Neural crest cell (in vitro differentiated cells): Measurements from ENCODE around the gene ZNF568. TPM values are rescaled to one million over a fixed set of nuclear protein-coding genes. Genes with fewer than 3 reads are reported as not detected.

Experiments
- DNase-seq: peaks from one replicate; pipeline ENCODE4 v3.0.0; 2021; ENCODE audit warnings: low read depth, mixed read lengths, low spot score
- H3K27ac Mint-ChIP-seq: one replicate; pipeline ENCODE4 v1.8.0; 2021; ENCODE audit warnings: mild to moderate bottlenecking, mixed read lengths; ENCODE audit not compliant: unreplicated experiment
- H3K27me3 Mint-ChIP-seq: 2 replicates; pipeline ENCODE4 v1.8.0; 2021; ENCODE audit warnings: low read depth, mild to moderate bottlenecking, mixed read lengths
- H3K36me3 Mint-ChIP-seq: 2 replicates; pipeline ENCODE4 v1.8.0; 2021; ENCODE audit warnings: low read depth, mild to moderate bottlenecking, mixed read lengths
- H3K4me1 Mint-ChIP-seq: 2 replicates; pipeline ENCODE4 v1.8.0; 2021; ENCODE audit warnings: mixed read lengths
- H3K4me3 Mint-ChIP-seq: one replicate; pipeline ENCODE4 v1.8.0; 2021; ENCODE audit warnings: mild to moderate bottlenecking, mixed read lengths
- H3K9me3 Mint-ChIP-seq: 2 replicates; pipeline ENCODE4 v1.8.0; 2021; ENCODE audit warnings: mixed read lengths
- long read RNA-seq: library from polyadenylated mRNA; unstranded; transcript quantifications from one replicate; pipeline ENCODE4 v2.0.0, GENCODE V29; 2020
- total RNA-seq: library from RNA; stranded (reverse); gene quantifications from 2 replicates; pipeline ENCODE4 v1.2.1, GENCODE V29; 2021
- TF ChIP-seq, protein P1 (sequence below): fragments of 200-600 bp; sonication (generic); conservative IDR thresholded peaks from 2 replicates; pipeline ENCODE4 v1.5.0; 2021; ENCODE audit warnings: antibody characterized with exemption, mild to moderate bottlenecking

Gene ZNF568
- total RNA-seq, result 5.9 and 6.1 TPM in 2 replicates
- long read RNA-seq, transcript ZNF568-201 (7 exons, 2,441 nt), result major isoform, 6 of 16 reads
- long read RNA-seq, partial matches to known transcripts, result 0 of 16 reads
- long read RNA-seq, other reads (novel, unspliced or antisense), result 7 of 16 reads

DNA sequence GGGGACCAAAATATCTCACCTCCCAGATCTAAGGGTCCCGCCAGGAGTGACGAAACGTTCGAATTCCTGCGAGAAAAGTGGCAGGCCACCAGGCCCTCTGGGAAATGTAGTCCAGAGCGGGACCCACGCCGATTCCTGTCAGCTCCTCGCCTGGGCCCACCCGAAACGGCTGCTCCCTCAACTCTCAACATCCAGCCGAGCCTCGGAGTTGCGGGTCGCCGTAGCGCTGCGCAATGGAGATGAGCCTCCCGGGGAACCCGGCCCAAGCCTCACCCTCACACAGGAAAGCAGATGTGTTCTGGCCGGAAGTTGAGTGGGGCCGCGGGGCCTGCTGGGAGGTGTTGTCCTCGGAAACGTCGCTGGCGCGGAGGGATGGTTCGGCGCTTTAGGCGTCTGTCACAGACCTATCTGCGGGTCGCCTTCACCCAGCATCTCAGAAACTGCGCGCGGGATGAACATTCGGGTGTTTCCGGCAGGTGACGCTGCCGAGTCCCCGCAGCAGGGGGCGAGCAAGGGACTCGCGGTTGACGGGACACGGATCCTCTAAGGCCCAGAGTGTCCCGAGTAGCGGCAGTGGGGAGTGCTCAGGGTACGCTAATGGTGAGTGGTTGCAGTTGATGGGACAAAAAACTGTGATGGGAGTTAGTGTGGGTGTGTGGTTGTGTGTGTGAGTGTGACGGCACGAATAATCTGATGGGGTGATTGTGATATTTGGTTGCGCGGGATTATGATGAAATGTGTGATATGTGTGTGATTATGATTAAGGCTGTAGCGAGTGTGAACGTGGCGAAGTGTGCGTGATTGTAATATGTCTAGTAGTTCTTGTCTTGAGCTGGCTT, at the start of gene ZNF568, which contains the start of gene ZNF829:
Gene ZNF568 (plus strand): TSS at position 341 of the 839 bp plus-strand sequence. CDS start 6,439 bp downstream, outside the sequence.
Gene ZNF829 (minus strand): TSS at position 300 of the 839 bp plus-strand sequence. CDS start 1,124 bp downstream, outside the sequence.
- Mint-ChIP-seq H3K9me3 (peaks cover 37% of the 10 kb centered on the region), H3K4me1 (peaks cover 18% of the 10 kb centered on the region), H3K27me3 (no peaks in the 10 kb centered on the region), H3K4me3 (peak within 1 kb of the TSS; percentile 92), H3K36me3 (peaks cover 66% of the 10 kb centered on the region), H3K27ac (peak within 1 kb of the TSS; percentile 90)
- TF ChIP-seq, protein P1, sequence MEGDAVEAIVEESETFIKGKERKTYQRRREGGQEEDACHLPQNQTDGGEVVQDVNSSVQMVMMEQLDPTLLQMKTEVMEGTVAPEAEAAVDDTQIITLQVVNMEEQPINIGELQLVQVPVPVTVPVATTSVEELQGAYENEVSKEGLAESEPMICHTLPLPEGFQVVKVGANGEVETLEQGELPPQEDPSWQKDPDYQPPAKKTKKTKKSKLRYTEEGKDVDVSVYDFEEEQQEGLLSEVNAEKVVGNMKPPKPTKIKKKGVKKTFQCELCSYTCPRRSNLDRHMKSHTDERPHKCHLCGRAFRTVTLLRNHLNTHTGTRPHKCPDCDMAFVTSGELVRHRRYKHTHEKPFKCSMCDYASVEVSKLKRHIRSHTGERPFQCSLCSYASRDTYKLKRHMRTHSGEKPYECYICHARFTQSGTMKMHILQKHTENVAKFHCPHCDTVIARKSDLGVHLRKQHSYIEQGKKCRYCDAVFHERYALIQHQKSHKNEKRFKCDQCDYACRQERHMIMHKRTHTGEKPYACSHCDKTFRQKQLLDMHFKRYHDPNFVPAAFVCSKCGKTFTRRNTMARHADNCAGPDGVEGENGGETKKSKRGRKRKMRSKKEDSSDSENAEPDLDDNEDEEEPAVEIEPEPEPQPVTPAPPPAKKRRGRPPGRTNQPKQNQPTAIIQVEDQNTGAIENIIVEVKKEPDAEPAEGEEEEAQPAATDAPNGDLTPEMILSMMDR, result peak; percentile 73
- peak; percentile 62 for DNase-seq

DNA sequence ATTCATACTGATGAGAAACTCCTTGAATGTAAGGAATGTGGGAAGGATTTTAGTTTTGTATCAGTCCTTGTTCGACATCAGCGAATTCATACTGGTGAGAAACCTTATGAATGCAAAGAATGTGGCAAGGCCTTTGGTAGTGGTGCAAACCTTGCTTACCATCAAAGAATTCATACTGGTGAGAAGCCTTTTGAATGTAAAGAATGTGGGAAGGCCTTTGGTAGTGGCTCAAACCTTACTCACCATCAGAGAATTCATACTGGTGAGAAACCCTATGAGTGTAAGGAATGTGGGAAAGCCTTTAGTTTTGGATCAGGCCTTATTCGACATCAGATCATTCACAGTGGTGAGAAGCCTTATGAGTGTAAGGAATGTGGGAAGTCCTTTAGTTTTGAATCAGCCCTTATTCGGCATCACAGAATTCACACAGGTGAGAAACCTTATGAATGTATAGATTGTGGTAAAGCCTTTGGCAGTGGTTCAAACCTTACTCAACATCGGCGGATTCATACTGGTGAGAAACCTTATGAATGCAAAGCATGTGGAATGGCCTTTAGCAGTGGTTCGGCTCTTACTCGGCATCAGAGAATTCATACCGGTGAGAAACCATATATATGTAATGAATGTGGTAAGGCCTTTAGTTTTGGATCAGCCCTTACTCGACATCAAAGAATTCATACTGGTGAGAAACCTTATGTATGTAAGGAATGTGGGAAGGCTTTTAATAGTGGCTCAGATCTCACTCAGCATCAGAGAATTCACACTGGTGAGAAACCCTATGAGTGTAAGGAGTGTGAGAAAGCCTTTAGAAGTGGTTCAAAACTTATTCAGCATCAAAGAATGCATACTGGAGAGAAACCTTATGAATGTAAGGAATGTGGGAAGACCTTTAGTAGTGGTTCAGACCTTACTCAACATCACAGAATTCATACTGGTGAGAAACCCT, 38.9 kb upstream of the ZNF568 start:
- Mint-ChIP-seq H3K4me1 (no peaks in the 10 kb centered on the region), H3K9me3 (peaks cover 28% of the 10 kb centered on the region), H3K36me3 (peaks cover 61% of the 10 kb centered on the region), H3K4me3 (no peak overlapping the region), H3K27me3 (no peaks in the 10 kb centered on the region), H3K27ac (no peak overlapping the region)
- TF ChIP-seq, protein P1, result no peak
- no peak for DNase-seq

DNA sequence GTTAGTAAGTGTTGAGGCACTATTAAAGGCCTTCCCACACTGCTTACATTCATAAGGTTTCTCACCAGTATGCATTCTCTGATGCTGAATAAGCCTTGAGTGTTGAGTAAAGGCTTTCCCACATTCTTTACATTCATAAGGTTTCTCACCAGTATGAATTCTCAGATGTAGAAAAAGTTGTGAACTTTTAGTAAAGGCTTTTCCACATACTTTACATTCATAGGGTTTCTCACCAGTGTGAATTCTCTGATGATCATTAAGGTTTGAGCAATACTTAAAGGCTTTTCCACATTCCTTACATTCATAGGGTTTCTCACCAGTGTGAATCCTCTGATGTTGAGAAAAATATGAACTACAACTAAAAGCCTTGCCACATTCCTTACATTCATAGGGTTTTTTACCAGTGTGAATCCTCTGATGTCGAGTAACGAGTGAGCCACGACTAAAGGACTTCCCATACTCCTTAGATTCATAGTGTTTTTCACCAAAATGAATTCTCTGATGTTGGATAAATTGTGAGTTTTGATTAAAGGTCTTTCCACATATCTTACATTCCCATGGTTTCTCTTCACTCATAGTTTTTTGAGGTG, 24.3 kb upstream of the ZNF568 start:
- DNase-seq, result no peak
- Mint-ChIP-seq H3K9me3 (peaks cover 39% of the 10 kb centered on the region), H3K27me3 (no peaks in the 10 kb centered on the region), H3K4me1 (no peaks in the 10 kb centered on the region), H3K27ac (no peak overlapping the region), H3K4me3 (no peak overlapping the region), H3K36me3 (peaks cover 74% of the 10 kb centered on the region)
- TF ChIP-seq, protein P1, result no peak

DNA sequence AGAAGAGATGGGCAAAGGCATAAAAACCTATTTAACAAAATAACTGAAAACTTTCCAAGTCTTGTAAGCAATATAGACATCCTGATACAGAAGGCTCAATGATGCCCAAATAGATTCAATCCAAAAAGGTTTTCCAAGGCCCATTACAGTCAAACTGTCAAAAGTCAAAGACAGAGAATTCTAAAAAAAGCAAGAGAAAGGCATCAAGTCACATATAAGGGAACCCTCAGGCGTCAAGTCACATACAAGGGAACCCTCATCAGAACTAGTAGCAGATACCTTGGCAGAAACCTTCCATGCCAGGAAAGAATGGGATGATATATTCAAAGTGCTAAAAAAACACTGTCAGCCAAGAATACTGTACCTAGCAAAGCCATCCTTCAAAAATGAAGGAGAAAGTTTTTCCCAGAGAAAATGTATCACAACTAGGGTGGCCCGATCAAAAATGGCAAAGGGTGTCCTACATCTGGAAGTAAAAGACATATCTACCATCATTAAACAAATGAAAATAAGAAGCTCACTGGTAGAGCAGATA, 21.2 kb upstream of the ZNF568 start:
- TF ChIP-seq, protein P1, result no peak
- Mint-ChIP-seq H3K36me3 (peaks cover 81% of the 10 kb centered on the region), H3K4me3 (no peak overlapping the region), H3K9me3 (peaks cover 48% of the 10 kb centered on the region), H3K27ac (no peak overlapping the region), H3K4me1 (no peaks in the 10 kb centered on the region), H3K27me3 (no peaks in the 10 kb centered on the region)
- DNase-seq, result no peak

DNA sequence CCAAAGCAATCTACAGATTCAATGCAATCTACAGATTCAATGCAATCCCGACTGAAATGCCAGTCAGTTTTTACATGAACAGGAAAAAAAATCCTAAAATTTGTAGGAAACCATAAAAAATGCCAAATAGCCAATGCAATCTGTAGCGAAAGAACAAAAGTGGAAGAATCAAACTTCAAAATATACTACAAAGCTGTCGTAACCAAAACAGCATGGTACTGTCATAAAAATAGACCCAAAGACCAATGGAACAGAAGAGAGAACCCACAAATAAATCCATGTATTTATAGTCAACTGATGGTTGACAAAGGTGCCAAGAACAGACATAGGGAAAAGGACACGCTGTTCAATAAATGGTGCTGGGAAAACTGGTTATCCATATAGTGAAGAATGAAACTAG, 17.7 kb upstream of the ZNF568 start:
- Mint-ChIP-seq H3K4me1 (no peaks in the 10 kb centered on the region), H3K36me3 (peaks cover 74% of the 10 kb centered on the region), H3K4me3 (no peak overlapping the region), H3K9me3 (peaks cover 34% of the 10 kb centered on the region), H3K27ac (no peak overlapping the region), H3K27me3 (no peaks in the 10 kb centered on the region)
- no peak for DNase-seq
- TF ChIP-seq, protein P1, result no peak
